ENCODE data around the gene MGAT2. TPM values are rescaled to one million over a fixed set of nuclear protein-coding genes. Genes with fewer than 3 reads are reported as not detected.

MGAT2 gene
- total and polyA plus RNA-seq, 9 of the 15 experiments (the other 6 are each of a cell fraction or from before 2014, with no cell fraction given): 0.03 to 33.3 (median 24.6) TPM; not detected in 1

GRCh38 chr14:49585803-49586672, 34.6 kb upstream of the MGAT2 start, which contains the start of gene RPS29 (continued):
- no peak for TF ChIP-seq CHD7 (IDR thresholded peaks at IDR 0.05; ENCODE audit: low read depth, low read length)
- TF ChIP-seq ELK3 (CRISPR knock-in tag; IDR thresholded peaks at IDR 0.05): no peak
- TF ChIP-seq ZNF318 (IDR thresholded peaks at IDR 0.05; ENCODE audit: borderline replicate concordance in 1 of 2, low read depth in 1 of 2): no peak
- TF ChIP-seq ZZZ3 (IDR thresholded peaks at IDR 0.05): no peak

All from K562 (cell line).